RWPE2 (cell line): Measurements from ENCODE around the gene GINS2.

Experiments
- ATAC-seq: fragments of 200-7000 bp; cut with Tn5 transposase; 3 replicates; pipeline ENCODE4 v1.9.1; 2021; ENCODE audit warnings: low read depth
- DNase-seq: peaks from one replicate; pipeline ENCODE4 v3.0.0-alpha.2; 2020; ENCODE audit warnings: low spot score
- H3K27ac ChIP-seq: fragments of 450-650 bp; 2 replicates; pipeline ENCODE4 v1.5.1; 2017; ENCODE audit warnings: mild to moderate bottlenecking; ENCODE audit not compliant: poor library complexity, severe bottlenecking
- H3K27me3 ChIP-seq: fragments of 250-450 bp; sonication (Bioruptor Pico); 2 replicates; pipeline ENCODE4 v1.5.1; 2021; ENCODE audit warnings: mild to moderate bottlenecking, moderate library complexity; ENCODE audit not compliant: insufficient read depth, poor library complexity, severe bottlenecking
- H3K36me3 ChIP-seq: fragments of 250-450 bp; sonication (Bioruptor Pico); 2 replicates; pipeline ENCODE4 v1.5.1; 2020; ENCODE audit warnings: low read depth, mild to moderate bottlenecking, moderate library complexity
- H3K4me1 ChIP-seq: fragments of 250-450 bp; sonication (Bioruptor Pico); 2 replicates; pipeline ENCODE4 v1.5.1; 2021; ENCODE audit warnings: mild to moderate bottlenecking, moderate library complexity; ENCODE audit not compliant: insufficient read depth, poor library complexity, severe bottlenecking
- H3K4me3 ChIP-seq: fragments of 250-450 bp; sonication (Bioruptor Pico); 2 replicates; pipeline ENCODE4 v1.5.1; 2021; ENCODE audit warnings: mild to moderate bottlenecking, moderate library complexity; ENCODE audit not compliant: severe bottlenecking
- H3K9me3 ChIP-seq: fragments of 250-450 bp; sonication (Bioruptor Pico); 2 replicates; pipeline ENCODE4 v1.5.1; 2021; ENCODE audit warnings: mild to moderate bottlenecking, moderate library complexity; ENCODE audit not compliant: severe bottlenecking
- CTCF ChIP-seq: fragments of 450-650 bp; IDR thresholded peaks from one replicate; pipeline ENCODE4 v1.5.1; 2017; ENCODE audit warnings: mild to moderate bottlenecking, moderate library complexity; ENCODE audit not compliant: poor library complexity, severe bottlenecking

GINS2 gene

DNA sequence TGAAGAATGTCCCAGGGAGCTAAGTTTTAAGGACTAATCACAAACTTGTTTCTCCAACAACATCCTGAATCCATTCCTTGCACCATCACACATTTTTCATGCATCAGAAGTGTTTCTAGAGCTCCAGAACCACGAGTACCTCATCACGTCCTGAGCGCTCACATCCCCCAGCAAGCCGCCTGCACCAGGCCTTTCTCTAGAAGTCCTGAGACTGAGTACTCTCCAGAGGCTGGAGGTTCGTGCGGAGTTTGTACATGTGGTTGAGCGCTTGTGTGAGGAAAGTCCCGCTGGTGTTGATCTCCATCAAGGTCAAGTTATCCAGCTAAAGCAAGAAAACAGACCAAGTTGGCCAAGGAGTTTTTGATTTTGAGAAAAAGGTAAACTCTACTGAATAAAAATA is 10.7 kb downstream of the GINS2 start:
- Histone ChIP-seq H3K27ac (no peak overlapping the region), H3K9me3 (no peaks in the 10 kb centered on the region), H3K27me3 (no peaks in the 10 kb centered on the region), H3K36me3 (peaks cover 88% of the 10 kb centered on the region), H3K4me3 (no peak overlapping the region), H3K4me1 (no peaks in the 10 kb centered on the region)
- DNase-seq (no peak), ATAC-seq (no peak)
- TF ChIP-seq CTCF = no peak

GRCh38 chr16:85677383-85677967 is 11.3 kb downstream of the GINS2 start:
- ATAC-seq = no peak
- no peak for DNase-seq
- TF ChIP-seq CTCF = no peak
- no peaks in the 10 kb centered on the region for H3K9me3 ChIP-seq
- no peak overlapping the region for H3K27ac ChIP-seq
- H3K4me1 ChIP-seq = no peaks in the 10 kb centered on the region
- H3K4me3 ChIP-seq = no peak overlapping the region
- H3K36me3 ChIP-seq = peaks cover 93% of the 10 kb centered on the region
- no peaks in the 10 kb centered on the region for H3K27me3 ChIP-seq

DNA sequence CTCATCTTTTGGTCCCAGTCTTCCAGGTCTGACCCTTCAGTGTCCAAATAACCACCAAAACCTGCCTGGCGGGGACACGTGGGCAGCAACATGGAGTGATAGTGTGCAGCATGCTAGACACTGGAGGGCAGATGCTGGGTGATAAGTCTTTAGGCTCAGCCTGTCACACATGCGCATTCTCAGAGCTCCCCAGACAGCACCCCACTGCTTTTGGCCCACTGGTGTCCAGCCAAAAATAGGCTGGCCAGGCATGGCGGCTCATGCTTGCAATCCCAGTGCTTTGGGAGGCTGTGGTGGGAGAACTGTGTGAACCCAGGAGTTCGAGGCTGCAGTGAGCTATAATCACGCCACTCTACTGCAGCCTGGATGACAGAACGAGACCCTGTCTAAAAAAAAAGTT is 12.3 kb downstream of the GINS2 start:
- ATAC-seq (no peak), DNase-seq (no peak)
- Histone ChIP-seq H3K4me3 (no peak overlapping the region), H3K36me3 (peaks cover 100% of the 10 kb centered on the region), H3K27me3 (no peaks in the 10 kb centered on the region), H3K9me3 (no peaks in the 10 kb centered on the region), H3K27ac (no peak overlapping the region), H3K4me1 (no peaks in the 10 kb centered on the region)
- TF ChIP-seq CTCF = no peak

DNA sequence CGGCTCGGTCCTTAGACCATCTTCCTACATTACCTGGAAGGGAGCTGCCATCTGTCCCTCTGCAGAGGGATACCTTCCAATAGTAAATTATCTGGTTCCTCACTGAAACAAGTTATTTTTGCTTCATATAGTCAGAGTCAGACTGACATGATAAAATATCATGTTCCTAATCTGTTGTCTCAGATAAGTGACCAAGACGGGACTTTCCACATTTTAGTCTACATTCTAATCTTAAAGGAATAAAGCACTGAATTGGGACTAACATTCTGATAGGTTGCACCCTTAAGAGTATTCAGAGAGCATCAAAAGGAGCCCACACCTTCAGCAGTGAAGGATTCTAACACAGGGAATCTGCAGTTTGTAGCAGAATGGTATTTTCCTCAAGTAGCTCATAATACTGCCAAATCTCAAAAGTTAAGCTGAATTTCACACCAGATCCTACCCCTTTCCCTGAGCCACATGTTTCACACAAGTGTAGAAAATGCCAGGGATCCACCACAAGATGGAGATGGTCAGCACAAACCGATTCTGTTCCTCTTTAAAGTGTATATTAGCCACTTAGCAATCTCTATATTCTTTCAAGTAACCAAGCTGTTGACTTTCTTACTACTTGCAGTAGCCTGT is 13.4 kb downstream of the GINS2 start:
- H3K27me3 ChIP-seq = no peaks in the 10 kb centered on the region
- peaks cover 100% of the 10 kb centered on the region for H3K36me3 ChIP-seq
- TF ChIP-seq CTCF = peak; percentile 61
- DNase-seq (no peak), ATAC-seq (peak; percentile 57)
- no peak overlapping the region for H3K4me3 ChIP-seq
- H3K9me3 ChIP-seq = no peaks in the 10 kb centered on the region
- no peaks in the 10 kb centered on the region for H3K4me1 ChIP-seq
- H3K27ac ChIP-seq = no peak overlapping the region

DNA sequence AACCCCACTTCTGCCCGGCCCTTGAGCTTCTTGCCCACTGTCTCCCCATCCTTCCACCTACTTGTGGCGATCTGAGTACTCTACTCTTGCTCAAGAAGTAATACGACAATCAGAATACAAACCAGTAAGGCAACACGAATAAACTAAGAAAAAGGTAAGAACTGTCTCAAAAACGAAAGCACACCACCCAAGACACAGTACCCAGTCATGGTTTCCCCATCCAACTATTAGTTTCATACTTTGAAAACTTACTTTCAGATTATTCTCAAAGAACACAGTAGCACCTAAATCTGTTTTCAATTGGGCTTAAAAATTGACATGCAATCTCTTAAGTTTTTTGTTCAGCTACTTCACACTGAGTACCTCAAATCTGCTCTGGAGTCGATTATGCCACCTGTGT is 13.9 kb downstream of the GINS2 start:
- H3K27me3 ChIP-seq = no peaks in the 10 kb centered on the region
- H3K4me1 ChIP-seq = no peaks in the 10 kb centered on the region
- no peak overlapping the region for H3K4me3 ChIP-seq
- peaks cover 100% of the 10 kb centered on the region for H3K36me3 ChIP-seq
- DNase-seq = no peak
- H3K27ac ChIP-seq = no peak overlapping the region
- no peak for TF ChIP-seq CTCF
- no peak for ATAC-seq
- H3K9me3 ChIP-seq = no peaks in the 10 kb centered on the region
